NCI-H2029 treated with DMSO at 0.1 percent for 48 hours (cell line): ENCODE results near the gene PLAGL2.

ENCODE experiments used
- DNase-seq: peaks from one replicate; lab custom pipeline; 2025; lab: John Stamatoyannopoulos, UW

The PLAGL2 gene

DNA sequence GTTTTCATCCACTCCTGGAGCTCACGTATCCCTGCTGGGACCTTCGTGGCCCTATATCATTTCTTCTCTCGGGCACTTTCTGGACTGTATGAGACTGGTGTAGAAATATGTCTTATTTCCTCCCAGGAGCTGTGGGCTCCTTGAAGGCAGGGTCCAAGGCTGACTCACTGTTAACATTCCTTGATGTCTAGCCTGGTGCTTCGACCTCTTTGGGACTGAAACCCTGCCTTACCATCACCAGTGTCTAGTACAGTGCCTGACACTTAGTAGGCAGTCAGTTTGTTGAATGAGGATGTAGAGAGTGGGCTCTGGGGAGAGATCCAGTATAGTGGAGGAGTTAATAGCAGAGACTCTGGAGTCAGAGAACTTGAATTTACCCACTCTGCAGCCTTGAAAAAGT, 23.7 kb upstream of the PLAGL2 start:
- no peak for DNase-seq

DNA sequence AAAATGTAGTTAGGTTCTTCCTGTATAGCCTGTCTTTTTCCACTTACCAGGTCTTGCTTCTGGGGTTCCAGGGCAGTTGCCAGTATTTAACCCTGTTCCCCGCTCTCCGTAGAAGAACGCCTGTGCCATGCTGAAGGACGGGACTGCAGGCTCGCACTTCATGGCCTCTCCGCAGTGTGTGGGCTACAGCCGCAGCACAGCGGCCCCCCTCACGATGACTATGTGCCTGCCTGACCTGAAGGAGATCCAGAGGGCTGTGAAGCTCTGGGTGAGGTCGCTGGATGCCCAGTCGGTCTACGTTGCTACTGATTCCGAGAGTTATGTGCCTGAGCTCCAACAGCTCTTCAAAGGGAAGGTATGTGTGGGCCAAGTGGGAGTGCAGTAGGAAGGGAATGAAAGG, 23.2 kb upstream of the PLAGL2 start:
- no peak for DNase-seq

GRCh38 chr20:32229251-32229747, 21.8 kb upstream of the PLAGL2 start:
- DNase-seq, result no peak

GRCh38 chr20:32227744-32228688, 20.5 kb upstream of the PLAGL2 start:
- DNase-seq, result no peak

DNA sequence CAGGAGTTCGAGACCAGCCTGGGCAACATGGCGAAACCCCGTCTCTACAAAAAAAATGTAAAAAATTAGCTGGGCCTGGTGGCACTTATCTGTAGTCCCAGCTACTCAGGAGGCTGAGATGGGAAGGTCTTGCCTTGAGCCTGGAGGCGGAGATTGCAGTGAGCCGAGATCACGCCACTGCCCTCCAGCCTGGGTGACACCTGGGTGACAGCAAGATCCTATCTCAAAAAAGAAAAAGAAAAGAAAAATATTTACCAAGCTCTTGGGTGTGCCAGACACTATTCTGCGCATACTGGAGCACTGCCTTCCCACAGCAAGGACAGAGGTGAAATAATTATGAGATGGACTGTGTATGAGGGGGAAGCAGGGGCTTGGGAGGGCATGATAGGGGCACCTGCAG, 19.8 kb upstream of the PLAGL2 start:
- no peak for DNase-seq

DNA sequence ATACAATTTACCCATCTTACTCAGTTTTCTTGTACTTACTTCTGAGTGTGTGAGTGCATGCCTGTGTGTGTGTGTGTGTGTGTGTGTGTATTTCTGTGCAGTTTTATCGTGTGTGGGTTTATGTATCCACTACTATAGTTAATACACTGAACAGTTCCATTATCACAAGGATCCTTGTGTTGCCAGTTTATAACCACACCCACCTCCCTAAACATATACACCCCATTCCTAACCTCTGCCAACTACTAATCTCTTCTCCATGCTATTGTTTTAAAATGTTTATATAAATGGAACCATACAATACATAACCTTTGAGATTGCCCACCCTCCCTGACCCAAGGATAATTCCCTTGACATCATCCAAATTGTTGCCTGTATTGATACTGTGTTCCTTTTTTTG, 18.8 kb upstream of the PLAGL2 start:
- no peak for DNase-seq

DNA sequence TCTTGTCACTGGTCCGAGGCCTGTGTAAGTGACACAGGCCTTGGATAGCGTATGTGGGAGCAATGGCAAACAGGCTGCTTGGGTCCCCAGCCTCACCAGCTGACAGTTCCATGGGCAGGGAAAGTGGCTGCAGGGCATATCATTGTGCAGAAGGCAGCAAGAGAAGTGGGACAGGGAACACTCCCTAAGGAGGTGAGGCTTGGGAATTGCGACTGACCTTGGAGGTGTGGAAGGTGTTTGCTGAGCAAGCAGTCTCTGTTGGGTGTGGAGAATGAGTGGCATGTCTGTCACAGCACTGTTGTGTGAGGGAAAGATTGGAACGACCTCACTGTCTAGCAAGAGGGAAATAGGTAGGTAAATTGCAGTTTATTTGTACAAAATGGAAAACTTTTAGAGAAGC, 16.9 kb upstream of the PLAGL2 start:
- no peak for DNase-seq

DNA sequence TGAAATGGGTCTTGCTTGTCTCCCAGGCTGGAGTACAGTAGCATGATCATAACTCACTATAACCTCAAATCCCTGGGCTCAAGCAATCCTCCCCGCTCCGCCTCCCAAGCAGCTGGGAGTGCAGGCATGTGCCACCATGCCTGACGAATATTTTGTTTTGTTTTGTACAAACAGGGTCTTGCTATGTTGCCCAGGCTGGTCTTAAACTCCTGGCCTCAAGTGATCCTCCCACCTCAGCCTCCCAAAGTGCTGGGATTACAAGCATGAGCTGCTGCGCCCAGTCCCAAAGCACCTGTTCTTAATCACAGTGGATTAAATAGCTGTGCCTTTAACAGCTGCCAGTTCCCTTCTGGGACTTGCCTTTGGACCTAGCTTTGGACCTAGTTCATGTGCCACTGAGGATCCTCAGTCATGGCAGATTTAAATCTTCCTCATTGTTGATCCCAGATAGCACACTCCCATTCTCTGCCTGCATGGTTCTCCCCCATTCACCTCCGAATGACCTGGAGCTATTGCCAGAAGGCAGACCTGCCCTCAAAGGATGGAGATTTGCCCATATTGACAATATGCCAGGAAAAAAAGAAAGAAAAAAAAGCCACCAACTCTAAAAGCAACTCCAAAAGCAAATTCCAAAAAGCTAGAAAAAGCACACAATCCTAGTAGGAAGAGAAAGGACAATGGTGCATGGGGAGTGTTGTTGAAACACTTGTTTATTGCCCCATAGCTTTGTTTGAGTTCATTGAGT, 10.8 kb upstream of the PLAGL2 start:
- DNase-seq, result no peak

GRCh38 chr20:32216179-32217142, 8.9 kb upstream of the PLAGL2 start:
- DNase-seq, result no peak

DNA sequence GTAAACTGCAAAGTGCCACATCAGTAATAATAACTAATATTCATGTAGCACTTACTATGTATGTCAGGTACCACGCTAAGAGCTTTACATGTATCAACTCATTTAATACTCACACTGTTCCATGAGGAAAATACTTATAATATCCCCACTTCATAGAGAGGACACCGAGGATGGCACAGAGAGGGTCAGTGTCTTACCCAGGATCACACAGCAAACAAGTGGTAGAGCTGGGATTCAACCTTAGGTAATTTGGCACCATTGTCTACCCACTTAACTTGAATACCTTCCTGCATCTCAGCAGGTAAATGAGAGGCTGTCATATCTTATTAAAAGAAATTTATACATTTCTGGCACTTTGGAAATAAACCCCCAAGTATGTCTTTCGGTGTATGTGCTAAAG, 8.2 kb upstream of the PLAGL2 start:
- DNase-seq, result no peak

- DNase-seq, result no peak
Measured at GRCh38 chr20:32215147-32215546, 7.6 kb upstream of the PLAGL2 start.

DNA sequence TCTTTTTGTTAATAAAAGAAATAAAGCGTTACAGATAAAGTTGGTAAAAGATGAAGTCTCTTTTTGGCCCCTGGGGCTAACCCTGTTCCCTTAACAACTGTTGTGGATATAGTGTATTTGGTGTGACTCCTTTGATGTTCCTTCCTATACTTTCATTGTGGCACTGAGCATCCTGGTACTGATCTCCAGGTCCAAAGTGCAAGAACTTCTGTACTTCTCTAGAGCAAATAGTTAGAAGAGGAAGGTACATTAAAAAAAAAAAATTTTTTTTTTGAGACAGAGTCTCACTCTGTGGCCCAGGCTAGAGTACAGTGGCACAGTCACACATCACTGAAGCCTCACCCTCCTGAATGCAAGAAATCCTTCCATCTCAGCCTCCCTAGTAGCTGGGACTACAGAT, 6.3 kb upstream of the PLAGL2 start:
- no peak for DNase-seq

- DNase-seq, result no peak
Measured at GRCh38 chr20:32209850-32210605, 2.5 kb upstream of the PLAGL2 start.

- DNase-seq, result no peak
Measured at GRCh38 chr20:32208499-32209154, 1.1 kb upstream of the PLAGL2 start.

GRCh38 chr20:32206760-32207625, 550 bp downstream of the PLAGL2 start:
- no peak for DNase-seq

DNA sequence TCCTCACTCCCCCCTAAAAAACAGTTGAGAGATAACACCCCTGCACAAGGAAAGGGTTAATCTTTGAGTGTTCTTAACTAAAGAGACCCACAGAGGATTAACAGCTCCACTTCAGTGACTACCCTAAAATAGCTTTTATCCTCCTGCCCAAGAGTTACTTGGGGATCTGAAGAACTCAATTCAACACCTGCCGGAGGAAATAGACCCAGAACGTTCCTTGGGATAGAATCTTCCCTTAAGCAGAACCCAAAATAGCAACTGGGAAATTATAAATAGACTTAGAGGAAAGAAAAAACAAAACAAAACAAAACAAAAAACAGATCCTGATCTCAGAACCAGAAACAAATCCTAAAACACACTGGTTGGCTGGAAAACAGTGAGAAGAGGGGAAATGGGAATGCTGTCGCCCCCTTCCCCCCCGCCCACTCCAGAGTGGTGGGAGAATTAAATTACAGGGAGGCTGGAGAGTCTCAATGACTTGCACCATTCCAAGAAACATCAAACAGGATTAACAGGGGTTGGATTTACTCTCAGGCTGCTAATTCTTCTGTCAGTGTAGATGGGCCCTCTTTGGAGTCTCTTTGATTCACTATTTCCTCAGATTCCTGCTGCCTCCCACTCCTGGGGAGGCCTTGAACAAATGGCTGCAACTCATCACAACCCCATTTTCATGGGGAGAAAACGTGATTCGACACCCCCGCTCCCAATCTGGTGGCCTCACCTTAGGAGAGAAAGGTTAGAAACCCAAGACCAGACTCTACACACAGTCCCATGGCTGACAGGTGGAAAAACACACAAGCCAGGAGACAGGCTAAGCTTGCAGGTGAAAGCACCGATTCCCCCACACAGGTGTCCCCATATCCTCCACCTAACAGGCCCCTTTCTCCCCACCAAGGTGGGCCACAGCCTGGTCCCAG, 1.4 kb downstream of the PLAGL2 start:
- DNase-seq, result no peak

GRCh38 chr20:32205110-32205842, 2.3 kb downstream of the PLAGL2 start:
- DNase-seq, result no peak
